Stomach (tissue), 4 donors: ENCODE results near the gene SFXN5.

ENCODE experiments used
- POLR2A ChIP-seq, 4 donors: fragments of 450-650 bp; IDR thresholded peaks; one replicate each; pipeline ENCODE4 v1.6.1; 2016; ENCODE audit warnings: antibody characterized with exemption in 4 of 4, control low read depth in 2 of 4, mild to moderate bottlenecking in 1 of 4, moderate library complexity in 1 of 4
- POLR2AphosphoS5 ChIP-seq, 3 donors: sonication (generic); formaldehyde crosslinking; IDR thresholded peaks; one replicate each; pipeline ENCODE4 v1.6.1; 2016; ENCODE audit warnings: antibody characterized with exemption in 3 of 3
- TF ChIP-seq, protein P1 (sequence below), 7 experiments: fragments of 450-650 bp in 4 of 7; fragments of 200-600 bp in 3 of 7; sonication (generic) in 3 of 7; IDR thresholded peaks; one replicate each; pipeline ENCODE4 v1.5.1; 2016 to 2019; ENCODE audit warnings: antibody characterized with exemption in 7 of 7, control low read depth in 2 of 7, mild to moderate bottlenecking in 1 of 7

DNA sequence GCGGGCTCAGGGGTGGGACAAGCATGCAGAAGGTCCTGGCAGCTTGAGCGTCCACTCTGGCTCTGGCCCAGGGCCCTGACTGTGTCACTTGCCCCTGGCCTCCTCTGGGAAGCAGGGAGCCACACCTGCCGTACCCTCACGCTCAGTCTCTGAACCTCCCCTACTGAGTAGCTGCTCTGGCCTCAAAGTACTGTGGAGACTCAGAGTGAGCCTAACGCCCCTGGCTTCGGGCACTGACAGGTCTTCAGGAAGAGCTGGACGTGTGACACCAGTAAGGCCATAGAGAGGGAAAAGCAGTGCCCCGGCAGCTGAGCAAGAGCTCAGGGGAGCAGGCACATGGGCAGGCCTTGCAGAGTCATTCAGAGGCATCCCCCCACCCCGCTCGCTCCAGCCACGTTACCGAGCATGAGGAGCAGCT, 73.3 kb downstream of the SFXN5 start:
- TF ChIP-seq, protein P1, sequence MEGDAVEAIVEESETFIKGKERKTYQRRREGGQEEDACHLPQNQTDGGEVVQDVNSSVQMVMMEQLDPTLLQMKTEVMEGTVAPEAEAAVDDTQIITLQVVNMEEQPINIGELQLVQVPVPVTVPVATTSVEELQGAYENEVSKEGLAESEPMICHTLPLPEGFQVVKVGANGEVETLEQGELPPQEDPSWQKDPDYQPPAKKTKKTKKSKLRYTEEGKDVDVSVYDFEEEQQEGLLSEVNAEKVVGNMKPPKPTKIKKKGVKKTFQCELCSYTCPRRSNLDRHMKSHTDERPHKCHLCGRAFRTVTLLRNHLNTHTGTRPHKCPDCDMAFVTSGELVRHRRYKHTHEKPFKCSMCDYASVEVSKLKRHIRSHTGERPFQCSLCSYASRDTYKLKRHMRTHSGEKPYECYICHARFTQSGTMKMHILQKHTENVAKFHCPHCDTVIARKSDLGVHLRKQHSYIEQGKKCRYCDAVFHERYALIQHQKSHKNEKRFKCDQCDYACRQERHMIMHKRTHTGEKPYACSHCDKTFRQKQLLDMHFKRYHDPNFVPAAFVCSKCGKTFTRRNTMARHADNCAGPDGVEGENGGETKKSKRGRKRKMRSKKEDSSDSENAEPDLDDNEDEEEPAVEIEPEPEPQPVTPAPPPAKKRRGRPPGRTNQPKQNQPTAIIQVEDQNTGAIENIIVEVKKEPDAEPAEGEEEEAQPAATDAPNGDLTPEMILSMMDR (IDR thresholded peaks at IDR 0.05), result no peak
- TF ChIP-seq POLR2AphosphoS5 (IDR thresholded peaks at IDR 0.05), result no peak
- TF ChIP-seq POLR2A (IDR thresholded peaks at IDR 0.05), result no peak
